Keratinocyte (primary cell): ENCODE results near the gene SH3D19.

Source experiments
- CTCF ChIP-seq, 3 experiments: IDR thresholded peaks in 1 of 3; conservative IDR thresholded peaks in 1 of 3; optimal IDR thresholded peaks in 1 of 3; 2 replicates in 2 of 3; 3 replicates in 1 of 3; pipeline versions ENCODE3 to v1.5.1; 2011; ENCODE audit warnings: low read length in 3 of 3, mild to moderate bottlenecking in 3 of 3, moderate library complexity in 2 of 3, control low read depth in 1 of 3, inconsistent platforms in 1 of 3; ENCODE audit not compliant: insufficient read depth in 2 of 3; ENCODE audit errors: extremely low read depth in 1 of 3
- EZH2 ChIP-seq: IDR thresholded peaks from one replicate; pipeline ENCODE4 v1.6.1; 2012; ENCODE audit warnings: inconsistent platforms, mild to moderate bottlenecking, low read length, moderate library complexity

GRCh38 chr4:151091047-151091446, 234.4 kb downstream of the SH3D19 start:
- TF ChIP-seq CTCF (optimal IDR thresholded peaks at IDR 0.05 in 1 of 3, IDR thresholded peaks at IDR 0.05 in 1 of 3, conservative IDR thresholded peaks at IDR 0.05 in 1 of 3; ENCODE audit: extremely low read depth in 1 of 3, insufficient read depth in 2 of 3, low read length in 3 of 3), result no peak
- TF ChIP-seq EZH2, result no peak
